Upper lobe of left lung (tissue), 6 donors: Measurements from ENCODE around the gene PISD. TPM values are rescaled to one million over a fixed set of nuclear protein-coding genes. Genes with fewer than 3 reads are reported as not detected.
"Not testable (repeated sequence)": the region's sequence is repeated elsewhere in the genome, so short reads cannot be mapped to it uniquely, and the experiment has no call there.

ENCODE experiments used
- ATAC-seq, 2 donors: fragments of 200-7000 bp; cut with Tn5 transposase; one replicate each; pipeline ENCODE4 v1.9.1; 2022; ENCODE audit warnings: mild to moderate bottlenecking in 2 of 2, moderate library complexity in 2 of 2; ENCODE audit not compliant: low FRiP score in 2 of 2
- DNase-seq, 2 donors: peaks; one replicate each; pipeline ENCODE4 v3.0.0-alpha.2; 2019 to 2020
- H3K27ac ChIP-seq, 4 donors: fragments of 200-600 bp; sonication (generic); one replicate each; pipeline ENCODE4 v1.5.1; 2016 to 2019
- H3K27me3 ChIP-seq, 4 donors: fragments of 200-600 bp; sonication (generic); one replicate each; pipeline ENCODE4 v1.5.1; 2017 to 2019
- H3K36me3 ChIP-seq, 4 donors: fragments of 200-600 bp; sonication (generic); one replicate each; pipeline ENCODE4 v1.5.1; 2016 to 2019
- H3K4me1 ChIP-seq, 4 donors: fragments of 200-600 bp; sonication (generic); one replicate each; pipeline ENCODE4 v1.5.1; 2018 to 2019
- H3K4me3 ChIP-seq, 4 donors: fragments of 200-600 bp; sonication (generic); one replicate each; pipeline ENCODE4 v1.5.1; 2017 to 2019; ENCODE audit warnings: mild to moderate bottlenecking in 2 of 4, moderate library complexity in 1 of 4
- H3K9me3 ChIP-seq, 4 donors: fragments of 200-600 bp; sonication (generic); one replicate each; pipeline ENCODE4 v1.5.1; 2018 to 2019
- CTCF ChIP-seq, 6 experiments: fragments of 450-650 bp in 4 of 6; fragments of 200-600 bp in 2 of 6; sonication (generic) in 2 of 6; IDR thresholded peaks; one replicate each; pipeline ENCODE4 v1.5.1; 2016 to 2019; ENCODE audit warnings: antibody characterized with exemption in 6 of 6
- EP300 ChIP-seq, 4 donors: sonication (generic); formaldehyde crosslinking; IDR thresholded peaks; one replicate each; pipeline ENCODE4 v1.5.1; 2017; ENCODE audit warnings: antibody characterized with exemption in 4 of 4, control low read depth in 2 of 4
- POLR2A ChIP-seq, 4 donors: fragments of 450-650 bp; IDR thresholded peaks; one replicate each; pipeline ENCODE4 v1.5.1; 2016 to 2017; ENCODE audit warnings: antibody characterized with exemption in 4 of 4, mild to moderate bottlenecking in 2 of 4
- POLR2AphosphoS5 ChIP-seq, 2 donors: sonication (generic); formaldehyde crosslinking; IDR thresholded peaks; one replicate each; pipeline ENCODE4 v1.5.1; 2017; ENCODE audit warnings: antibody characterized with exemption in 2 of 2
- WGBS, 2 donors: methylation state at CpG; one replicate each; pipeline ENCODE4 v1.1.5; 2017 to 2018; 5-methylcytosine and 5-hydroxymethylcytosine counted together
- total RNA-seq, 6 donors: library from RNA; depleted of rRNA in 4 of 6; stranded (reverse); fragments of >200 nt in 4 of 6; gene quantifications; one replicate each; pipeline versions ENCODE4 v1.1.0 to v1.2.1, GENCODE V29; 2016 to 2021
- donor health status: DM: no; HTN: no; CAD: no; lungs with moderate emphysema.
- donor health status: DM: no; HTN: yes; CAD: no; lungs with severe emphysema.

PISD gene
- total RNA-seq = 10 to 100 TPM; 18.4 to 81.8 (median 53.9) TPM

GRCh38 chr22:31661851-31662667 lies at the start of gene PISD:
PISD (minus strand) TSS chr22:31662215; CDS start chr22:31662208, 7 bp downstream.
- TF ChIP-seq POLR2A (IDR thresholded peaks at IDR 0.05) = peak in 3 of 4 donors; percentile 42 to 80 (median 62)
- peak; percentile 84 to 88 for TF ChIP-seq POLR2AphosphoS5 (IDR thresholded peaks at IDR 0.05)
- TF ChIP-seq EP300 (IDR thresholded peaks at IDR 0.05) = no peak
- no peak for TF ChIP-seq CTCF (IDR thresholded peaks at IDR 0.05)
- H3K27me3 ChIP-seq = no peaks in the 10 kb centered on the region
- H3K27ac ChIP-seq = peak within 1 kb of the TSS; percentile 64 to 76 (median 69)
- no peaks in the 10 kb centered on the region for H3K9me3 ChIP-seq
- no peaks in the 10 kb centered on the region for H3K36me3 ChIP-seq
- ATAC-seq = peak; percentile 99 to 100
- WGBS, 2 donors = 4 to 7% methylated on average over 16 to 50 of the region's 52 CpGs
- H3K4me1 ChIP-seq = peaks cover 14 to 32% (median 18%) of the 10 kb centered on the region in 4 donors
- DNase-seq = peak; percentile 94 to 98
- peak within 1 kb of the TSS; percentile 71 to 95 (median 90) for H3K4me3 ChIP-seq

GRCh38 chr22:31711226-31711625 lies 49.2 kb upstream of the PISD start:
- H3K9me3 ChIP-seq, H3K27ac ChIP-seq, ATAC-seq, H3K4me1 ChIP-seq, H3K4me3 ChIP-seq, H3K27me3 ChIP-seq: not testable (repeated sequence)
- DNase-seq = peak in 1 of 2 donors; percentile 24
- peaks cover 23 to 78% (median 38%) of the 10 kb centered on the region in 4 donors for H3K36me3 ChIP-seq
- whole genome bisulfite sequencing, 2 donors = 77 to 93% methylated on average over 12 of the region's 12 CpGs

- no peaks in the 10 kb centered on the region for H3K4me1 ChIP-seq
- no peaks in the 10 kb centered on the region for H3K9me3 ChIP-seq
- peaks cover 12 to 73% (median 32%) of the 10 kb centered on the region in 4 donors for H3K36me3 ChIP-seq
- H3K4me3 ChIP-seq = no peak overlapping the region
- no peak for TF ChIP-seq EP300 (IDR thresholded peaks at IDR 0.05)
- no peak for TF ChIP-seq CTCF (IDR thresholded peaks at IDR 0.05)
- TF ChIP-seq POLR2A (IDR thresholded peaks at IDR 0.05) = no peak
- no peak for TF ChIP-seq POLR2AphosphoS5 (IDR thresholded peaks at IDR 0.05)
- DNase-seq = no peak
- 94 to 96% methylated on average over 8 of the region's 8 CpGs for WGBS, 2 donors
- no peak for ATAC-seq
- no peaks in the 10 kb centered on the region for H3K27me3 ChIP-seq
- H3K27ac ChIP-seq = no peak overlapping the region
These were observed 45.5 kb upstream of the PISD start for GRCh38 chr22:31707519-31707918.

GRCh38 chr22:31695423-31695822 lies 33.4 kb upstream of the PISD start:
- DNase-seq (no peak), ATAC-seq (no peak)
- Histone ChIP-seq H3K4me1 (no peaks in the 10 kb centered on the region), H3K27ac (no peak overlapping the region), H3K36me3 (peaks cover 7 to 87% (median 37%) of the 10 kb centered on the region in 4 donors), H3K27me3 (no peaks in the 10 kb centered on the region), H3K4me3 (no peak overlapping the region), H3K9me3 (no peaks in the 10 kb centered on the region)
- WGBS, 2 donors = 81 to 83% methylated on average over 4 of the region's 4 CpGs
- TF ChIP-seq POLR2A (IDR thresholded peaks at IDR 0.05) (no peak), EP300 (IDR thresholded peaks at IDR 0.05) (no peak), CTCF (IDR thresholded peaks at IDR 0.05) (no peak), POLR2AphosphoS5 (IDR thresholded peaks at IDR 0.05) (no peak)

- H3K9me3 ChIP-seq, H3K4me1 ChIP-seq, H3K27ac ChIP-seq, H3K4me3 ChIP-seq, DNase-seq, H3K27me3 ChIP-seq, ATAC-seq: not testable (repeated sequence)
- WGBS, 2 donors = 97 to 99% methylated on average over 11 of the region's 11 CpGs
- peaks cover 7 to 85% (median 32%) of the 10 kb centered on the region in 4 donors for H3K36me3 ChIP-seq
These were observed 32.0 kb upstream of the PISD start for GRCh38 chr22:31694046-31694445.
